ENCODE data around the gene CAPN3. TPM values are rescaled to one million over a fixed set of nuclear protein-coding genes. Genes with fewer than 3 reads are reported as not detected.

Gene CAPN3
- total and polyA plus RNA-seq, 2 donors from 2014 or later = 12.9 to 39.7 TPM

- Histone ChIP-seq H3K36me3 (ENCODE audit: control insufficient read depth in 2 of 3, insufficient read depth in 3 of 3, low read length in 3 of 3) (peaks cover 2 to 25% (median 20%) of the 10 kb centered on the region in 3 donors), H3K4me3 (ENCODE audit: low read length in 3 of 3) (no peak overlapping the region), H3K27me3 (ENCODE audit: control insufficient read depth, insufficient read depth, low read length) (no peaks in the 10 kb centered on the region), H3K9me3 (ENCODE audit: control insufficient read depth in 2 of 3, insufficient read depth in 1 of 3, low read length in 3 of 3) (no peaks in the 10 kb centered on the region), H3K4me1 (ENCODE audit: control insufficient read depth in 2 of 3, insufficient read depth in 2 of 3, low read depth in 1 of 3, low read length in 3 of 3) (no peaks in the 10 kb centered on the region), H3K9ac (ENCODE audit: low read length in 3 of 3) (no peak overlapping the region), H3K27ac (ENCODE audit: low read depth in 2 of 2, low read length in 2 of 2) (no peak overlapping the region)
- TF ChIP-seq CTCF (IDR thresholded peaks at IDR 0.05; ENCODE audit: borderline replicate concordance, extremely low read depth, insufficient read depth) = no peak
- intact Hi-C loops (cut with DNase I) = no loop called here
- no peak for DNase-seq
- FAIRE-seq = no peak
These were observed 15.6 kb upstream of the CAPN3 start for GRCh38 chr15:42343596-42344232.

GRCh38 chr15:42344763-42345162 lies 14.5 kb upstream of the CAPN3 start:
- Histone ChIP-seq H3K9me3 (ENCODE audit: control insufficient read depth in 2 of 3, insufficient read depth in 1 of 3, low read length in 3 of 3) (no peaks in the 10 kb centered on the region), H3K27me3 (ENCODE audit: control insufficient read depth, insufficient read depth, low read length) (no peaks in the 10 kb centered on the region), H3K27ac (ENCODE audit: low read depth in 2 of 2, low read length in 2 of 2) (no peak overlapping the region), H3K4me3 (ENCODE audit: low read length in 3 of 3) (no peak overlapping the region), H3K9ac (ENCODE audit: low read length in 3 of 3) (no peak overlapping the region), H3K36me3 (ENCODE audit: control insufficient read depth in 2 of 3, insufficient read depth in 3 of 3, low read length in 3 of 3) (peaks cover 2 to 25% (median 20%) of the 10 kb centered on the region in 3 donors), H3K4me1 (ENCODE audit: control insufficient read depth in 2 of 3, insufficient read depth in 2 of 3, low read depth in 1 of 3, low read length in 3 of 3) (no peaks in the 10 kb centered on the region)
- no peak for FAIRE-seq
- TF ChIP-seq CTCF (IDR thresholded peaks at IDR 0.05; ENCODE audit: borderline replicate concordance, extremely low read depth, insufficient read depth) = no peak
- DNase-seq = no peak
- intact Hi-C loops (cut with DNase I) = no loop called here

- no peak overlapping the region for H3K27ac ChIP-seq (ENCODE audit: low read depth in 2 of 2, low read length in 2 of 2)
- H3K27me3 ChIP-seq (ENCODE audit: control insufficient read depth, insufficient read depth, low read length) = no peaks in the 10 kb centered on the region
- DNase-seq (no peak), FAIRE-seq (no peak)
- no peak for TF ChIP-seq CTCF (IDR thresholded peaks at IDR 0.05; ENCODE audit: borderline replicate concordance, extremely low read depth, insufficient read depth)
- H3K4me1 ChIP-seq (ENCODE audit: control insufficient read depth in 2 of 3, insufficient read depth in 2 of 3, low read depth in 1 of 3, low read length in 3 of 3) = no peaks in the 10 kb centered on the region
- no peak overlapping the region for H3K4me3 ChIP-seq (ENCODE audit: low read length in 3 of 3)
- H3K36me3 ChIP-seq (ENCODE audit: control insufficient read depth in 2 of 3, insufficient read depth in 3 of 3, low read length in 3 of 3) = peaks cover 2 to 25% (median 20%) of the 10 kb centered on the region in 3 donors
- intact Hi-C loops (cut with DNase I) = no loop called here
- no peak overlapping the region for H3K9ac ChIP-seq (ENCODE audit: low read length in 3 of 3)
- H3K9me3 ChIP-seq (ENCODE audit: control insufficient read depth in 2 of 3, insufficient read depth in 1 of 3, low read length in 3 of 3) = no peaks in the 10 kb centered on the region
These were observed 13.8 kb upstream of the CAPN3 start for GRCh38 chr15:42345504-42345903.

GRCh38 chr15:42348083-42348482 lies 11.2 kb upstream of the CAPN3 start:
- Histone ChIP-seq H3K4me1 (ENCODE audit: control insufficient read depth in 2 of 3, insufficient read depth in 2 of 3, low read depth in 1 of 3, low read length in 3 of 3) (no peaks in the 10 kb centered on the region), H3K27me3 (ENCODE audit: control insufficient read depth, insufficient read depth, low read length) (no peaks in the 10 kb centered on the region), H3K9me3 (ENCODE audit: control insufficient read depth in 2 of 3, insufficient read depth in 1 of 3, low read length in 3 of 3) (no peaks in the 10 kb centered on the region), H3K27ac (ENCODE audit: low read depth in 2 of 2, low read length in 2 of 2) (no peak overlapping the region), H3K36me3 (ENCODE audit: control insufficient read depth in 2 of 3, insufficient read depth in 3 of 3, low read length in 3 of 3) (peaks cover 4 to 34% (median 31%) of the 10 kb centered on the region in 3 donors), H3K4me3 (ENCODE audit: low read length in 3 of 3) (no peak overlapping the region), H3K9ac (ENCODE audit: low read length in 3 of 3) (no peak overlapping the region)
- TF ChIP-seq CTCF (IDR thresholded peaks at IDR 0.05; ENCODE audit: borderline replicate concordance, extremely low read depth, insufficient read depth) = no peak
- FAIRE-seq (no peak), DNase-seq (no peak)
- intact Hi-C loops (cut with DNase I) = no loop called here

Measured in kidney (tissue), 14 donors.